Smooth muscle cell (in vitro differentiated cells): ENCODE results near the gene PRSS27. TPM values are rescaled to one million over a fixed set of nuclear protein-coding genes. Genes with fewer than 3 reads are reported as not detected.
"Not testable (repeated sequence)": the region's sequence is repeated elsewhere in the genome, so short reads cannot be mapped to it uniquely, and the experiment has no call there.

Source experiments
- DNase-seq: peaks from one replicate; lab custom pipeline; 2025; ENCODE audit not compliant: unreplicated experiment; lab: John Stamatoyannopoulos, UW
- H2AFZ ChIP-seq: fragments of 200-600 bp; sonication (generic); 2 replicates; pipeline ENCODE4 v1.6.0; 2016; ENCODE audit warnings: antibody characterized with exemption, low read depth, mild to moderate bottlenecking
- H3F3A ChIP-seq: fragments of 200-600 bp; sonication (generic); 2 replicates; pipeline ENCODE4 v1.6.0; 2017; ENCODE audit warnings: antibody characterized with exemption, low read depth
- H3K27ac ChIP-seq: fragments of 200-600 bp; sonication (generic); 2 replicates; pipeline ENCODE4 v1.5.1; 2016; ENCODE audit warnings: low read depth, mild to moderate bottlenecking
- H3K27me3 ChIP-seq: fragments of 200-600 bp; sonication (generic); 2 replicates; pipeline ENCODE4 v1.6.1; 2016; ENCODE audit warnings: low read depth, mild to moderate bottlenecking
- H3K36me3 ChIP-seq: fragments of 200-600 bp; sonication (generic); 2 replicates; pipeline ENCODE4 v1.5.1; 2016; ENCODE audit warnings: low read depth
- H3K4me1 ChIP-seq: fragments of 200-600 bp; sonication (generic); 2 replicates; pipeline ENCODE4 v1.5.1; 2016; ENCODE audit warnings: low read depth
- H3K4me2 ChIP-seq: fragments of 200-600 bp; sonication (generic); 2 replicates; pipeline ENCODE4 v1.6.0; 2016; ENCODE audit warnings: mild to moderate bottlenecking
- H3K4me3 ChIP-seq: fragments of 200-600 bp; sonication (generic); 2 replicates; pipeline ENCODE4 v1.5.1; 2016; ENCODE audit warnings: mild to moderate bottlenecking
- H3K79me2 ChIP-seq: fragments of 200-600 bp; sonication (generic); 2 replicates; pipeline ENCODE4 v1.6.0; 2016; ENCODE audit warnings: low read depth, mild to moderate bottlenecking
- H3K9ac ChIP-seq: fragments of 200-600 bp; sonication (generic); 2 replicates; pipeline ENCODE4 v1.6.0; 2016; ENCODE audit warnings: low read depth
- H3K9me3 ChIP-seq: fragments of 200-600 bp; sonication (generic); replicated peaks from 2 replicates; pipeline ENCODE4 v1.5.1; 2016; ENCODE audit warnings: low read depth
- H4K20me1 ChIP-seq: fragments of 200-600 bp; sonication (generic); 2 replicates; pipeline ENCODE4 v1.6.0; 2016; ENCODE audit warnings: low read depth
- CTCF ChIP-seq: fragments of 200-600 bp; sonication (generic); IDR thresholded peaks from 2 replicates; pipeline ENCODE4 v1.5.1; 2017; ENCODE audit warnings: borderline replicate concordance, mild to moderate bottlenecking, antibody characterized with exemption; ENCODE audit not compliant: insufficient read depth, poor library complexity, severe bottlenecking
- WGBS: methylation state at CpG from one replicate; pipeline ENCODE4 v1.1.7; 2016; ENCODE audit warnings: low lambda C conversion rate; 5-methylcytosine and 5-hydroxymethylcytosine counted together
- polyA plus RNA-seq: library from polyadenylated mRNA; unstranded; fragments of >200 nt; fragmentation: Nextera tagmentation; extraction: Ambion mirVana; gene quantifications from 2 replicates; pipeline ENCODE4 v1.2.1, GENCODE V29; 2016
- total RNA-seq: library from RNA; depleted of rRNA; stranded (reverse); fragments of >200 nt; gene quantifications from 2 replicates; pipeline ENCODE4 v1.2.3, GENCODE V29; 2014

PRSS27 gene
- total and polyA plus RNA-seq, 2 experiments from 2014 or later: 0.63 to 3.3 TPM

GRCh38 chr16:2690852-2691251, 29.2 kb downstream of the PRSS27 start:
- H2AFZ ChIP-seq: no peak overlapping the region
- H3K4me2 ChIP-seq: no peak overlapping the region
- no peaks in the 10 kb centered on the region for H3F3A ChIP-seq
- no peak for DNase-seq
- TF ChIP-seq CTCF: no peak
- peaks cover 41% of the 10 kb centered on the region for H3K79me2 ChIP-seq
- no peak overlapping the region for H3K27ac ChIP-seq
- H3K36me3 ChIP-seq: no peaks in the 10 kb centered on the region
- WGBS: 96% methylated on average over 11 of the region's 11 CpGs
- H3K9me3 ChIP-seq: no peaks in the 10 kb centered on the region
- no peak overlapping the region for H3K9ac ChIP-seq
- H3K4me3 ChIP-seq: no peak overlapping the region
- H3K4me1 ChIP-seq: no peaks in the 10 kb centered on the region
- H4K20me1 ChIP-seq: peaks cover 56% of the 10 kb centered on the region
- no peaks in the 10 kb centered on the region for H3K27me3 ChIP-seq

- no peak for TF ChIP-seq CTCF
- Histone ChIP-seq H3F3A (no peaks in the 10 kb centered on the region), H2AFZ (no peak overlapping the region), H3K9ac (no peak overlapping the region), H3K4me2 (no peak overlapping the region), H3K36me3 (no peaks in the 10 kb centered on the region), H3K9me3 (no peaks in the 10 kb centered on the region), H3K27me3 (no peaks in the 10 kb centered on the region), H3K4me3 (no peak overlapping the region), H3K79me2 (peaks cover 41% of the 10 kb centered on the region), H3K27ac (no peak overlapping the region), H4K20me1 (peaks cover 56% of the 10 kb centered on the region), H3K4me1 (no peaks in the 10 kb centered on the region)
- DNase-seq: no peak
- WGBS: 96% methylated on average over 36 of the region's 36 CpGs
Measured at GRCh38 chr16:2689968-2690801, 29.8 kb downstream of the PRSS27 start.

- not testable (repeated sequence) for H3K36me3 ChIP-seq, H3K9ac ChIP-seq, H3K4me3 ChIP-seq, H3K4me2 ChIP-seq, H3K9me3 ChIP-seq, H2AFZ ChIP-seq, H3F3A ChIP-seq, H3K27ac ChIP-seq, H3K4me1 ChIP-seq, H3K27me3 ChIP-seq, DNase-seq
- Histone ChIP-seq H3K79me2 (peaks cover 46% of the 10 kb centered on the region), H4K20me1 (peaks cover 60% of the 10 kb centered on the region)
- WGBS: 94% methylated on average over 5 of the region's 13 CpGs
Measured at GRCh38 chr16:2689422-2689821, 30.6 kb downstream of the PRSS27 start.

GRCh38 chr16:2687531-2688308, 32.3 kb downstream of the PRSS27 start:
- H3K9me3 ChIP-seq: no peaks in the 10 kb centered on the region
- H3K9ac ChIP-seq: no peak overlapping the region
- no peaks in the 10 kb centered on the region for H3K27me3 ChIP-seq
- no peak for DNase-seq
- no peak for TF ChIP-seq CTCF
- H3K4me3 ChIP-seq: no peak overlapping the region
- H4K20me1 ChIP-seq: peaks cover 59% of the 10 kb centered on the region
- H2AFZ ChIP-seq: no peak overlapping the region
- H3K4me1 ChIP-seq: no peaks in the 10 kb centered on the region
- 96% methylated on average over 19 of the region's 19 CpGs for WGBS
- no peak overlapping the region for H3K27ac ChIP-seq
- H3F3A ChIP-seq: no peaks in the 10 kb centered on the region
- H3K36me3 ChIP-seq: no peaks in the 10 kb centered on the region
- H3K4me2 ChIP-seq: no peak overlapping the region
- peaks cover 53% of the 10 kb centered on the region for H3K79me2 ChIP-seq
